Measurements from ENCODE around the gene TNIK.

The TNIK gene

DNA sequence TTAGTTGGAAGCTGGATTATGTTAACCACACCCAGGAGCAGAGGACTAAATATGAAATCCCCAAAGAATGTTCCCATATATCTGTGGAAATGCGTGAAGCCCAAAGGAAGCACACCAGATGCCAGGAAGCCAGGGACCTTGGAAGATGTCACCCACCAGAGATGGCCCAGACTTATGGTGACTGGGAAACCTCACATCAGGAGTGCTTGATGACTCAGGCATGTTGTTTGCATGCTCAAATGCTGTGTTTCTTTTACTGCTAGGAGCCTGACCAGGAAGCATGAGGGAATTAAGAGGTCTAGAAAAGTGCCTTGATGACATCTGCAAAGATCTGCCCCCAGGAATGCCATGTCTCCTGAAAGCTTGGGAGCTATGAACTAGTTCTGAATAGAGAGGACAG, 324.7 kb downstream of the TNIK start:
- Histone ChIP-seq H3K79me2 (no peaks in the 10 kb centered on the region), H3K36me3 (ENCODE audit: control insufficient read depth, insufficient read depth, low read length) (no peaks in the 10 kb centered on the region), H3K9ac (no peak overlapping the region), H3K9me3 (ENCODE audit: control insufficient read depth, low read length) (no peaks in the 10 kb centered on the region), H3K27ac (no peak overlapping the region), H3K4me1 (peaks cover 3% of the 10 kb centered on the region), H3K27me3 (ENCODE audit: control insufficient read depth, insufficient read depth, low read length) (no peaks in the 10 kb centered on the region), H3K4me2 (ENCODE audit: low read length) (no peak overlapping the region), H2AFZ (no peak overlapping the region), H3K4me3 (ENCODE audit: low read depth, low read length) (no peak overlapping the region)
- TF ChIP-seq, protein P1, sequence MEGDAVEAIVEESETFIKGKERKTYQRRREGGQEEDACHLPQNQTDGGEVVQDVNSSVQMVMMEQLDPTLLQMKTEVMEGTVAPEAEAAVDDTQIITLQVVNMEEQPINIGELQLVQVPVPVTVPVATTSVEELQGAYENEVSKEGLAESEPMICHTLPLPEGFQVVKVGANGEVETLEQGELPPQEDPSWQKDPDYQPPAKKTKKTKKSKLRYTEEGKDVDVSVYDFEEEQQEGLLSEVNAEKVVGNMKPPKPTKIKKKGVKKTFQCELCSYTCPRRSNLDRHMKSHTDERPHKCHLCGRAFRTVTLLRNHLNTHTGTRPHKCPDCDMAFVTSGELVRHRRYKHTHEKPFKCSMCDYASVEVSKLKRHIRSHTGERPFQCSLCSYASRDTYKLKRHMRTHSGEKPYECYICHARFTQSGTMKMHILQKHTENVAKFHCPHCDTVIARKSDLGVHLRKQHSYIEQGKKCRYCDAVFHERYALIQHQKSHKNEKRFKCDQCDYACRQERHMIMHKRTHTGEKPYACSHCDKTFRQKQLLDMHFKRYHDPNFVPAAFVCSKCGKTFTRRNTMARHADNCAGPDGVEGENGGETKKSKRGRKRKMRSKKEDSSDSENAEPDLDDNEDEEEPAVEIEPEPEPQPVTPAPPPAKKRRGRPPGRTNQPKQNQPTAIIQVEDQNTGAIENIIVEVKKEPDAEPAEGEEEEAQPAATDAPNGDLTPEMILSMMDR (IDR thresholded peaks at IDR 0.05) = no peak

GRCh38 chr3:171133796-171134569, 326.2 kb downstream of the TNIK start:
- Histone ChIP-seq H3K9ac (no peak overlapping the region), H3K36me3 (ENCODE audit: control insufficient read depth, insufficient read depth, low read length) (no peaks in the 10 kb centered on the region), H3K79me2 (no peaks in the 10 kb centered on the region), H3K9me3 (ENCODE audit: control insufficient read depth, low read length) (no peaks in the 10 kb centered on the region), H3K27me3 (ENCODE audit: control insufficient read depth, insufficient read depth, low read length) (no peaks in the 10 kb centered on the region), H3K4me1 (no peaks in the 10 kb centered on the region), H3K27ac (no peak overlapping the region), H3K4me2 (ENCODE audit: low read length) (no peak overlapping the region), H3K4me3 (ENCODE audit: low read depth, low read length) (no peak overlapping the region), H2AFZ (no peak overlapping the region)
- TF ChIP-seq, protein P1 (IDR thresholded peaks at IDR 0.05) = no peak

DNA sequence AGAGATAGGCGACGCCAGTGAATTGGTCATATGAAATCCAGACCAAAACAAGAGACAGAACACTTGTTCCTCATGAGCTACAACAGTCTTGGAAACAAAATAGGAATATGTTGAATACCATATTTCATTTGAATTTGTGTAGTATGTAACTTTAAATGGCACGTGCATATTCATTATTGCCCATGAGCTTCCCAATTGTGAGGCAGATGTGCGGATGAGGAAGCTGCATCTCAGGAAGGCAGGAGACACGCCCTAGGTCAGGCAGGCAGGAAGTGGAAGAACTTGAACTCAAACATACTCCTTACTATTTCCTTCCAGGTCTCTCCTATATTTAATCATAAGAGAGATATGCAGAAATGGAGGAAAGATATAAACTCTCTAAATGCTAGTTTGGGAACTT, 326.9 kb downstream of the TNIK start:
- H3K4me2 ChIP-seq (ENCODE audit: low read length) = no peak overlapping the region
- TF ChIP-seq, protein P1 (IDR thresholded peaks at IDR 0.05) = no peak
- no peaks in the 10 kb centered on the region for H3K4me1 ChIP-seq
- no peak overlapping the region for H3K4me3 ChIP-seq (ENCODE audit: low read depth, low read length)
- no peak overlapping the region for H2AFZ ChIP-seq
- no peak overlapping the region for H3K27ac ChIP-seq
- H3K79me2 ChIP-seq = no peaks in the 10 kb centered on the region
- no peaks in the 10 kb centered on the region for H3K9me3 ChIP-seq (ENCODE audit: control insufficient read depth, low read length)
- H3K36me3 ChIP-seq (ENCODE audit: control insufficient read depth, insufficient read depth, low read length) = no peaks in the 10 kb centered on the region
- H3K9ac ChIP-seq = no peak overlapping the region
- H3K27me3 ChIP-seq (ENCODE audit: control insufficient read depth, insufficient read depth, low read length) = no peaks in the 10 kb centered on the region

- no peaks in the 10 kb centered on the region for H3K79me2 ChIP-seq
- no peak overlapping the region for H3K4me3 ChIP-seq (ENCODE audit: low read depth, low read length)
- H2AFZ ChIP-seq = no peak overlapping the region
- no peaks in the 10 kb centered on the region for H3K4me1 ChIP-seq
- no peak overlapping the region for H3K9ac ChIP-seq
- no peak overlapping the region for H3K4me2 ChIP-seq (ENCODE audit: low read length)
- H3K27me3 ChIP-seq (ENCODE audit: control insufficient read depth, insufficient read depth, low read length) = no peaks in the 10 kb centered on the region
- no peaks in the 10 kb centered on the region for H3K9me3 ChIP-seq (ENCODE audit: control insufficient read depth, low read length)
- no peaks in the 10 kb centered on the region for H3K36me3 ChIP-seq (ENCODE audit: control insufficient read depth, insufficient read depth, low read length)
- TF ChIP-seq, protein P1 (IDR thresholded peaks at IDR 0.05) = no peak
- no peak overlapping the region for H3K27ac ChIP-seq
Observed at GRCh38 chr3:171132873-171133272, 327.3 kb downstream of the TNIK start.

GRCh38 chr3:171129827-171130226, 330.4 kb downstream of the TNIK start:
- H3K9me3 ChIP-seq (ENCODE audit: control insufficient read depth, low read length) = no peaks in the 10 kb centered on the region
- no peak overlapping the region for H3K4me3 ChIP-seq (ENCODE audit: low read depth, low read length)
- H3K9ac ChIP-seq = no peak overlapping the region
- H3K27me3 ChIP-seq (ENCODE audit: control insufficient read depth, insufficient read depth, low read length) = no peaks in the 10 kb centered on the region
- H2AFZ ChIP-seq = no peak overlapping the region
- no peaks in the 10 kb centered on the region for H3K36me3 ChIP-seq (ENCODE audit: control insufficient read depth, insufficient read depth, low read length)
- H3K27ac ChIP-seq = no peak overlapping the region
- TF ChIP-seq, protein P1 (IDR thresholded peaks at IDR 0.05) = no peak
- no peaks in the 10 kb centered on the region for H3K79me2 ChIP-seq
- no peak overlapping the region for H3K4me2 ChIP-seq (ENCODE audit: low read length)
- no peaks in the 10 kb centered on the region for H3K4me1 ChIP-seq
